ENCODE results near the gene PAX5. TPM values are rescaled to one million over a fixed set of nuclear protein-coding genes. Genes with fewer than 3 reads are reported as not detected.

The PAX5 gene
- polyA plus RNA-seq, 2 of the 4 experiments (the other 2 are of a cell fraction): not detected

DNA sequence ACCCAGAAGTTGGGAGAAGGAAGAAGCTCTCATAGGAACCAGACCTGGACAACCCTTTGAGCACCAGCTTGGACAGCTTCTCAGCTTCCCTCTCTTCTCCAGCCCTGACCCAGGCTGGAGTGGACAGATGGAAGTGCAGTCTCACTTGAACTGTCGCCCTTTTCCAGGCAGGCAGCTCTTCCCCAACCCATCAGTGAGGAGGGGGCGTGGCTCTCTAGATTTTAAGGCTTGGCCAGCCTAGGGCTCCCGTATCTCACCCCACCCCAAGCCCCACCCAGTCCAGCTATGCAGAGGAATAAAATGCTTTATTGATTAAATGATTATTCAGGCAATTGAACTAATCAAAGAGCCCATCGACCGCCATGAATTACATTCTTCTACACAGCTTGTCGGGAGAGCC, 2.2 kb downstream of the PAX5 start:
- POLR2A ChIA-PET: no interaction called here
- Histone ChIP-seq H3K4me2 (no peak overlapping the region), H3K27ac (no peak overlapping the region), H3K9me3 (no peaks in the 10 kb centered on the region), H3K4me3 (no peak overlapping the region), H3K4me1 (peaks cover 27% of the 10 kb centered on the region)
- TF ChIP-seq, protein P1, sequence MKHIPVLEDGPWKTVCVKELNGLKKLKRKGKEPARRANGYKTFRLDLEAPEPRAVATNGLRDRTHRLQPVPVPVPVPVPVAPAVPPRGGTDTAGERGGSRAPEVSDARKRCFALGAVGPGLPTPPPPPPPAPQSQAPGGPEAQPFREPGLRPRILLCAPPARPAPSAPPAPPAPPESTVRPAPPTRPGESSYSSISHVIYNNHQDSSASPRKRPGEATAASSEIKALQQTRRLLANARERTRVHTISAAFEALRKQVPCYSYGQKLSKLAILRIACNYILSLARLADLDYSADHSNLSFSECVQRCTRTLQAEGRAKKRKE (CRISPR knock-in tag; IDR thresholded peaks at IDR 0.05; ENCODE audit: low read depth): no peak
- TF ChIP-seq, protein P2, sequence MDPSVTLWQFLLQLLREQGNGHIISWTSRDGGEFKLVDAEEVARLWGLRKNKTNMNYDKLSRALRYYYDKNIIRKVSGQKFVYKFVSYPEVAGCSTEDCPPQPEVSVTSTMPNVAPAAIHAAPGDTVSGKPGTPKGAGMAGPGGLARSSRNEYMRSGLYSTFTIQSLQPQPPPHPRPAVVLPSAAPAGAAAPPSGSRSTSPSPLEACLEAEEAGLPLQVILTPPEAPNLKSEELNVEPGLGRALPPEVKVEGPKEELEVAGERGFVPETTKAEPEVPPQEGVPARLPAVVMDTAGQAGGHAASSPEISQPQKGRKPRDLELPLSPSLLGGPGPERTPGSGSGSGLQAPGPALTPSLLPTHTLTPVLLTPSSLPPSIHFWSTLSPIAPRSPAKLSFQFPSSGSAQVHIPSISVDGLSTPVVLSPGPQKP (IDR thresholded peaks at IDR 0.05; ENCODE audit: low read depth, low read length): no peak
- TF ChIP-seq JUNB (IDR thresholded peaks at IDR 0.05): no peak
- TF ChIP-seq SREBF2 (IDR thresholded peaks at IDR 0.05): no peak
- WGBS (ENCODE audit: missing lambda C conversion rate): 49% methylated on average over 6 of the region's 6 CpGs
- DNase-seq (ENCODE audit: low read depth in 1 of 2, low spot score in 1 of 2): no peak
- no peak for ATAC-seq
- FAIRE-seq: no peak
- CTCF ChIA-PET: interaction anchor here (0.8 to 1.1 kb wide), 3 partner anchors 8 to 25 kb away, joined by 3 read pairs; no protein-coding TSS in a partner anchor

DNA sequence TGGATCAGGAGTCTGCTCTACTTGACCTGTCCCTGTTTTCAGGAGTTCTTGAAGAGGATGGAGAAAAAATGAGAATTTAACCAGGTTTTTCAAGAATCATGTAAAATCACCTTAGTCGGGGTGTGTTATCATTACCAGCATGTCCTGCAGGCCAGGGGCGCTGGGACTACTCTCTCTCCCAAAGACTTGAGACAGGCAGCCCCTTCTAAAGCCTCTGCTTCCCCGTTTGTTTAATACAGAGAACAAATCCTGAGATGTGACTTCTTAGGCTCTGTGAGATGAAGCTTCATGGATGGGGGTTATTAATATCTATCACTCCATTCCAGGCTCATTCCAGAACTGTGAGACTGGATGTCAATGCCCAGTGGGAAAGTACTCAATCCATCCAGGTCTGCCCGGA, 3.0 kb downstream of the PAX5 start:
- no peak for ATAC-seq
- DNase-seq (ENCODE audit: low read depth in 1 of 2, low spot score in 1 of 2): no peak
- peaks cover 30% of the 10 kb centered on the region for H3K4me1 ChIP-seq
- no peak overlapping the region for H3K4me2 ChIP-seq
- ChIA-PET CTCF (interaction anchor here (0.8 to 1.1 kb wide), 2 partner anchors 9 to 25 kb away, joined by 3 read pairs; no protein-coding TSS in a partner anchor), POLR2A (no interaction called here)
- no peak for TF ChIP-seq ZNF302 (CRISPR knock-in tag; IDR thresholded peaks at IDR 0.05)
- no peak for TF ChIP-seq NFE2L2 (conservative IDR thresholded peaks at IDR 0.05; ENCODE audit: low read length)
- no peak for TF ChIP-seq TFCP2L1 (CRISPR knock-in tag; IDR thresholded peaks at IDR 0.05)
- no peak for TF ChIP-seq HOXB5 (CRISPR knock-in tag; IDR thresholded peaks at IDR 0.05)
- TF ChIP-seq MAFK (IDR thresholded peaks at IDR 0.05; ENCODE audit: partially characterized antibody): no peak
- no peak for TF ChIP-seq RARB (CRISPR knock-in tag; IDR thresholded peaks at IDR 0.05)
- TF ChIP-seq KDM5A (IDR thresholded peaks at IDR 0.05): no peak
- TF ChIP-seq, protein P3, sequence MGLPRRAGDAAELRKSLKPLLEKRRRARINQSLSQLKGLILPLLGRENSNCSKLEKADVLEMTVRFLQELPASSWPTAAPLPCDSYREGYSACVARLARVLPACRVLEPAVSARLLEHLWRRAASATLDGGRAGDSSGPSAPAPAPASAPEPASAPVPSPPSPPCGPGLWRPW (IDR thresholded peaks at IDR 0.05): no peak
- TF ChIP-seq FOSB (CRISPR knock-in tag; IDR thresholded peaks at IDR 0.05): no peak
- no peak for TF ChIP-seq EHMT2 (IDR thresholded peaks at IDR 0.05; ENCODE audit: low read depth)
- no peak for TF ChIP-seq CHD2 (IDR thresholded peaks at IDR 0.05; ENCODE audit: low read length, partially characterized antibody)
- TF ChIP-seq CHD4 (IDR thresholded peaks at IDR 0.05; ENCODE audit: borderline replicate concordance): no peak
- TF ChIP-seq, protein P4, sequence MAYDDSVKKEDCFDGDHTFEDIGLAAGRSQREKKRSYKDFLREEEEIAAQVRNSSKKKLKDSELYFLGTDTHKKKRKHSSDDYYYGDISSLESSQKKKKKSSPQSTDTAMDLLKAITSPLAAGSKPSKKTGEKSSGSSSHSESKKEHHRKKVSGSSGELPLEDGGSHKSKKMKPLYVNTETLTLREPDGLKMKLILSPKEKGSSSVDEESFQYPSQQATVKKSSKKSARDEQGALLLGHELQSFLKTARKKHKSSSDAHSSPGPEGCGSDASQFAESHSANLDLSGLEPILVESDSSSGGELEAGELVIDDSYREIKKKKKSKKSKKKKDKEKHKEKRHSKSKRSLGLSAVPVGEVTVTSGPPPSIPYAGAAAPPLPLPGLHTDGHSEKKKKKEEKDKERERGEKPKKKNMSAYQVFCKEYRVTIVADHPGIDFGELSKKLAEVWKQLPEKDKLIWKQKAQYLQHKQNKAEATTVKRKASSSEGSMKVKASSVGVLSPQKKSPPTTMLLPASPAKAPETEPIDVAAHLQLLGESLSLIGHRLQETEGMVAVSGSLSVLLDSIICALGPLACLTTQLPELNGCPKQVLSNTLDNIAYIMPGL (CRISPR knock-in tag; IDR thresholded peaks at IDR 0.05; ENCODE audit: borderline replicate concordance): no peak
- TF ChIP-seq TP53 (CRISPR knock-in tag; IDR thresholded peaks at IDR 0.05): no peak
- no peak for TF ChIP-seq CBX2 (IDR thresholded peaks at IDR 0.05; ENCODE audit: borderline replicate concordance, low read depth)
- H3K9me3 ChIP-seq: no peaks in the 10 kb centered on the region
- H3K27ac ChIP-seq: no peak overlapping the region
- WGBS (ENCODE audit: missing lambda C conversion rate): 51% methylated on average over 4 of the region's 4 CpGs
- FAIRE-seq: no peak
- no peak overlapping the region for H3K4me3 ChIP-seq

DNA sequence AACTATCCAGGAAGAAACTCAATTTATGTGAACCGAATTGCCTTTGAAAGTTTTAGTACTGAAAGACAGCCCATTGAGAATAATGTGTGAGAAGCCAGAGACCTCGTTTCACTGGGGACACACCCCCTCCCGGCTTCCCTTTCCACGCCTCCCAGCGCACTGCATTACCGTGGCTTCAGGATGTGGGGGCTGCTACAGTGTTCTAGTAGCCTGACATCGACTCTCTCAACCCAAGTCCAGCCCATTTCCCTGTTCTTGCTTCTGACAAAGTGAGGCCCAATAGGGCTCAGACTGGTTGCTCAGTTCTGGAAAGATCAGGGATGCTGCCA, 3.5 kb downstream of the PAX5 start:
- ATAC-seq: no peak
- POLR2A ChIA-PET: no interaction called here
- no peak for DNase-seq (ENCODE audit: low read depth in 1 of 2, low spot score in 1 of 2)
- Histone ChIP-seq H3K4me1 (peaks cover 30% of the 10 kb centered on the region), H3K4me3 (no peak overlapping the region), H3K27ac (no peak overlapping the region), H3K4me2 (peak overlapping the region; percentile 43), H3K9me3 (no peaks in the 10 kb centered on the region)
- TF ChIP-seq GATA3 (IDR thresholded peaks at IDR 0.05; ENCODE audit: borderline replicate concordance): no peak
- TF ChIP-seq POLR2AphosphoS2 (conservative IDR thresholded peaks at IDR 0.05; ENCODE audit: low read length): no peak
- no peak for TF ChIP-seq FOXS1 (CRISPR knock-in tag; IDR thresholded peaks at IDR 0.05)
- no peak for TF ChIP-seq TP53 (CRISPR knock-in tag; IDR thresholded peaks at IDR 0.05)
- no peak for TF ChIP-seq HDAC2 (IDR thresholded peaks at IDR 0.05)
- no peak for TF ChIP-seq MAFK (IDR thresholded peaks at IDR 0.05; ENCODE audit: partially characterized antibody)
- no peak for TF ChIP-seq NFE2L2 (conservative IDR thresholded peaks at IDR 0.05; ENCODE audit: low read length)
- TF ChIP-seq RFX5 (IDR thresholded peaks at IDR 0.05): no peak
- TF ChIP-seq EP300 (IDR thresholded peaks at IDR 0.05): no peak
- no peak for TF ChIP-seq KDM5A (IDR thresholded peaks at IDR 0.05)
- TF ChIP-seq, protein P5, sequence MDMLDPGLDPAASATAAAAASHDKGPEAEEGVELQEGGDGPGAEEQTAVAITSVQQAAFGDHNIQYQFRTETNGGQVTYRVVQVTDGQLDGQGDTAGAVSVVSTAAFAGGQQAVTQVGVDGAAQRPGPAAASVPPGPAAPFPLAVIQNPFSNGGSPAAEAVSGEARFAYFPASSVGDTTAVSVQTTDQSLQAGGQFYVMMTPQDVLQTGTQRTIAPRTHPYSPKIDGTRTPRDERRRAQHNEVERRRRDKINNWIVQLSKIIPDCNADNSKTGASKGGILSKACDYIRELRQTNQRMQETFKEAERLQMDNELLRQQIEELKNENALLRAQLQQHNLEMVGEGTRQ (IDR thresholded peaks at IDR 0.05): no peak
- TF ChIP-seq TFCP2L1 (CRISPR knock-in tag; IDR thresholded peaks at IDR 0.05): no peak
- FAIRE-seq: no peak
- 29% methylated on average over 7 of the region's 7 CpGs for WGBS (ENCODE audit: missing lambda C conversion rate)
- CTCF ChIA-PET: interaction anchor here (2.6 kb wide), 1 partner anchor 157 kb away, joined by 8 read pairs; no protein-coding TSS in a partner anchor

All from A549 (cell line).